ENCODE results near the gene ADAM15.

Gene ADAM15

DNA sequence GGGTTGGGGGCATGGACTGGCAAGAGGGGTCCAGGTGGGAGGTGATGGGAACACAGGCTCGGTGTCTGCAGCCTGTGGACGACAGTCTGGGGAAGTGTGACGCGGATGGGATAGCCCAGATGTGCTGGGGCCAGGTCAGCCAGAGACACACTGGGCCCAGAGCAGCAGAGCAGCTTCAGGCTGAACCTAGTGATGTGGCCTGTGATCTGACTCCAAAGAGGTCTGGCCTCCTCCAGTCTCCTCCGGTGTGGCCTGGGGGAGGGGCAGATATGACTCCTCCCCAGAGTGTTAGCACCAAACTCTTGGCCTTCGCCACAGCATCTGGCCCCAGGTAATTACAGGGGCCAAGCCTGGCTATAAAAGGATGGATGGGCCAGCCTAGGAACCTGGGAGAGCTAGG, 41.0 kb downstream of the ADAM15 start:
- no peaks in the 10 kb centered on the region for H3K9me3 ChIP-seq (ENCODE audit: control insufficient read depth, low read length)
- no peaks in the 10 kb centered on the region for H3K36me3 ChIP-seq (ENCODE audit: control insufficient read depth, insufficient read depth, low read length)
- H3K4me2 ChIP-seq (ENCODE audit: low read length), result no peak overlapping the region
- no peak overlapping the region for H2AFZ ChIP-seq
- no peak overlapping the region for H3K27ac ChIP-seq
- peaks cover 8% of the 10 kb centered on the region for H3K4me1 ChIP-seq
- H3K27me3 ChIP-seq (ENCODE audit: control insufficient read depth, insufficient read depth, low read length), result no peaks in the 10 kb centered on the region
- no peaks in the 10 kb centered on the region for H3K79me2 ChIP-seq
- H3K9ac ChIP-seq, result no peak overlapping the region
- no peak overlapping the region for H3K4me3 ChIP-seq (ENCODE audit: low read depth, low read length)
- TF ChIP-seq CTCF (IDR thresholded peaks at IDR 0.05), result no peak

GRCh38 chr1:155092641-155093040, 41.5 kb downstream of the ADAM15 start:
- Histone ChIP-seq H3K4me3 (ENCODE audit: low read depth, low read length) (no peak overlapping the region), H3K27me3 (ENCODE audit: control insufficient read depth, insufficient read depth, low read length) (no peaks in the 10 kb centered on the region), H3K4me2 (ENCODE audit: low read length) (no peak overlapping the region), H3K9me3 (ENCODE audit: control insufficient read depth, low read length) (no peaks in the 10 kb centered on the region), H2AFZ (no peak overlapping the region), H3K4me1 (peaks cover 8% of the 10 kb centered on the region), H3K27ac (no peak overlapping the region), H3K36me3 (ENCODE audit: control insufficient read depth, insufficient read depth, low read length) (no peaks in the 10 kb centered on the region), H3K9ac (no peak overlapping the region), H3K79me2 (no peaks in the 10 kb centered on the region)
- TF ChIP-seq CTCF (IDR thresholded peaks at IDR 0.05), result no peak

DNA sequence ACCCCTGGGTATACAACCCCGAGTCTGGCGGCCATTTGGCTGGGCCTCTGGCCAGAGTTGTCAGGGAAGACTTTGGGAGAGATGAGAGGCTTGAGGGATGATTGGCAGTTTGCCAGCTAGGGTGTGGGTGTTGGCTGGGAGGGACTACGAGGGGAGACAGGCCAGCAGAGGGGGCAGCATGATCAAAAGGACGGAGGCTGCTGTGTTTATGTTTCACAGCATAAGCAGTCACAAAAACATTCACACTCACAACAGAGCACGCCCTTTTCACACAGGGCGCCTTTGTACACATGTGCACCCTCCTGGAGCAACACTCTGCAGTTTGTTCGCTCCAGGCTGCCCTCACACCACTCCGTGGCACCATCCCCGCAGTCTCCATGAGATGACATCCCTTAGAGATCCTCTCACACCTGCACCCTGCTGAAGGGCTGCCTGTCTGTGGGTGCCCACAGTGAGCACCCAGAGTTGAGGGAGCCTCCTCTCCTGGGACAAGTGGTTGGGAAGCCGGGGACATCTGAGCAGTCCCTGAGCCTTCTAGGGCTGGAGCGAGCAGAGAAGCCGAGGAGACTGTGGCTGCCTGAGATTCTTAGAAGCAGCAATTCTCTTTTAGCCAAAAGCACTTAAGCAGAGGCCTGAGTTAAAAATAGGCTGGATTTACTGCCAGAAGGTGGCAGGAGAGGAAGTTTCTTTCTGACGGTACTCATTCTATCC, 43.0 kb downstream of the ADAM15 start:
- Histone ChIP-seq H3K4me3 (ENCODE audit: low read depth, low read length) (no peak overlapping the region), H3K9ac (no peak overlapping the region), H3K4me1 (peaks cover 8% of the 10 kb centered on the region), H3K9me3 (ENCODE audit: control insufficient read depth, low read length) (no peaks in the 10 kb centered on the region), H3K79me2 (no peaks in the 10 kb centered on the region), H3K27me3 (ENCODE audit: control insufficient read depth, insufficient read depth, low read length) (no peaks in the 10 kb centered on the region), H3K4me2 (ENCODE audit: low read length) (no peak overlapping the region), H3K27ac (no peak overlapping the region), H2AFZ (peak overlapping the region; percentile 69), H3K36me3 (ENCODE audit: control insufficient read depth, insufficient read depth, low read length) (no peaks in the 10 kb centered on the region)
- TF ChIP-seq CTCF (IDR thresholded peaks at IDR 0.05), result peak; percentile 33

- H3K36me3 ChIP-seq (ENCODE audit: control insufficient read depth, insufficient read depth, low read length), result no peaks in the 10 kb centered on the region
- no peaks in the 10 kb centered on the region for H3K9me3 ChIP-seq (ENCODE audit: control insufficient read depth, low read length)
- H3K27me3 ChIP-seq (ENCODE audit: control insufficient read depth, insufficient read depth, low read length), result no peaks in the 10 kb centered on the region
- H2AFZ ChIP-seq, result peak overlapping the region; percentile 69
- no peak for TF ChIP-seq CTCF (IDR thresholded peaks at IDR 0.05)
- no peak overlapping the region for H3K27ac ChIP-seq
- H3K4me1 ChIP-seq, result peaks cover 8% of the 10 kb centered on the region
- H3K9ac ChIP-seq, result no peak overlapping the region
- no peak overlapping the region for H3K4me3 ChIP-seq (ENCODE audit: low read depth, low read length)
- H3K4me2 ChIP-seq (ENCODE audit: low read length), result no peak overlapping the region
- no peaks in the 10 kb centered on the region for H3K79me2 ChIP-seq
Observed at GRCh38 chr1:155094622-155094948, 43.5 kb downstream of the ADAM15 start.

- TF ChIP-seq CTCF (IDR thresholded peaks at IDR 0.05), result no peak
- no peak overlapping the region for H3K9ac ChIP-seq
- H2AFZ ChIP-seq, result no peak overlapping the region
- no peaks in the 10 kb centered on the region for H3K79me2 ChIP-seq
- H3K36me3 ChIP-seq (ENCODE audit: control insufficient read depth, insufficient read depth, low read length), result no peaks in the 10 kb centered on the region
- no peaks in the 10 kb centered on the region for H3K27me3 ChIP-seq (ENCODE audit: control insufficient read depth, insufficient read depth, low read length)
- H3K4me3 ChIP-seq (ENCODE audit: low read depth, low read length), result no peak overlapping the region
- H3K4me1 ChIP-seq, result peaks cover 5% of the 10 kb centered on the region
- no peaks in the 10 kb centered on the region for H3K9me3 ChIP-seq (ENCODE audit: control insufficient read depth, low read length)
- no peak overlapping the region for H3K4me2 ChIP-seq (ENCODE audit: low read length)
- H3K27ac ChIP-seq, result no peak overlapping the region
Observed at GRCh38 chr1:155099331-155099730, 48.2 kb downstream of the ADAM15 start.
